CD14-positive monocyte (primary cell): Measurements from ENCODE around the gene PDE4D. TPM values are rescaled to one million over a fixed set of nuclear protein-coding genes. Genes with fewer than 3 reads are reported as not detected.

ENCODE experiments used
- DNase-seq, 3 donors: peaks; one replicate each; pipeline ENCODE4 v3.0.0-alpha.2; 2011 to 2022
- H2AFZ ChIP-seq: 2 replicates; pipeline ENCODE4 v1.6.0; 2012; ENCODE audit warnings: mild to moderate bottlenecking, low read depth, low read length, inconsistent platforms; ENCODE audit not compliant: insufficient read depth, poor library complexity, severe bottlenecking
- H3K27ac ChIP-seq, 2 donors: 1 replicate in 1 of 2; 2 replicates in 1 of 2; pipeline ENCODE4 v1.5.1; 2012 to 2013; ENCODE audit warnings: low read length in 2 of 2, control low read depth in 1 of 2, inconsistent platforms in 1 of 2, low read depth in 1 of 2, mild to moderate bottlenecking in 1 of 2
- H3K27me3 ChIP-seq, 2 donors: one replicate each; pipeline versions ENCODE4 v1.6.0 to v1.6.1; 2011 to 2013; ENCODE audit warnings: low read length in 2 of 2; ENCODE audit not compliant: control insufficient read depth in 2 of 2, insufficient read depth in 2 of 2
- H3K36me3 ChIP-seq, 2 donors: replicated peaks in 1 of 2; 1 replicate in 1 of 2; 2 replicates in 1 of 2; pipeline versions ENCODE4 v1.5.1 to v1.6.1; 2012 to 2013; ENCODE audit warnings: low read length in 2 of 2, control low read depth in 1 of 2, inconsistent platforms in 1 of 2, mild to moderate bottlenecking in 1 of 2; ENCODE audit not compliant: insufficient read depth in 2 of 2, control insufficient read depth in 1 of 2
- H3K4me1 ChIP-seq, 2 donors: 1 replicate in 1 of 2; 2 replicates in 1 of 2; pipeline versions ENCODE4 v1.5.1 to v1.6.1; 2012 to 2013; ENCODE audit warnings: low read length in 2 of 2, control low read depth in 1 of 2, inconsistent platforms in 1 of 2, mild to moderate bottlenecking in 1 of 2, moderate library complexity in 1 of 2; ENCODE audit not compliant: insufficient read depth in 2 of 2, control insufficient read depth in 1 of 2
- H3K4me2 ChIP-seq: replicated peaks from 2 replicates; pipeline ENCODE3; 2012; ENCODE audit warnings: low read length, moderate library complexity, mild to moderate bottlenecking; ENCODE audit not compliant: poor library complexity, severe bottlenecking; ENCODE audit errors: extremely low read depth
- H3K4me3 ChIP-seq, 3 experiments: fragments of 200-600 bp in 1 of 3; sonication (generic) in 1 of 3; replicated peaks in 1 of 3; 1 replicate in 2 of 3; 2 replicates in 1 of 3; pipeline ENCODE4 v1.5.1; 2011 to 2013; ENCODE audit warnings: low read length in 3 of 3, mild to moderate bottlenecking in 3 of 3, control low read depth in 2 of 3, low read depth in 2 of 3, inconsistent platforms in 1 of 3, moderate library complexity in 1 of 3
- H3K79me2 ChIP-seq: 2 replicates; pipeline ENCODE4 v1.6.0; 2012; ENCODE audit warnings: mild to moderate bottlenecking, control low read depth, inconsistent platforms, low read length, moderate library complexity; ENCODE audit not compliant: insufficient read depth
- H3K9ac ChIP-seq: 2 replicates; pipeline ENCODE4 v1.6.0; 2017; ENCODE audit warnings: low read length, mild to moderate bottlenecking; ENCODE audit not compliant: insufficient read depth, poor library complexity, severe bottlenecking
- H3K9me3 ChIP-seq, 2 donors: replicated peaks in 1 of 2; 1 replicate in 1 of 2; 2 replicates in 1 of 2; pipeline versions ENCODE4 v1.5.1 to v1.6.1; 2012 to 2013; ENCODE audit warnings: low read length in 2 of 2, control low read depth in 1 of 2; ENCODE audit not compliant: control insufficient read depth in 1 of 2, insufficient read depth in 1 of 2
- H4K20me1 ChIP-seq: 2 replicates; pipeline ENCODE4 v1.6.0; 2012; ENCODE audit warnings: mild to moderate bottlenecking, low read length, control low read depth, moderate library complexity; ENCODE audit not compliant: insufficient read depth
- H3K27ac Mint-ChIP-seq, 7 donors: one replicate each; pipeline ENCODE4 v1.8.0; 2020; ENCODE audit warnings: mild to moderate bottlenecking in 7 of 7, mixed read lengths in 7 of 7, moderate library complexity in 6 of 7, inconsistent platforms in 2 of 7
- H3K27me3 Mint-ChIP-seq, 3 donors: one replicate each; pipeline ENCODE4 v1.8.0; 2021 to 2022; ENCODE audit warnings: low read depth in 3 of 3, mild to moderate bottlenecking in 3 of 3, mixed read lengths in 3 of 3, moderate library complexity in 3 of 3, inconsistent platforms in 1 of 3
- H3K36me3 Mint-ChIP-seq, 2 donors: one replicate each; pipeline ENCODE4 v1.8.0; 2020; ENCODE audit warnings: mixed read lengths in 2 of 2, inconsistent platforms in 1 of 2, mild to moderate bottlenecking in 1 of 2
- H3K4me1 Mint-ChIP-seq: one replicate; pipeline ENCODE4 v1.8.0; 2020; ENCODE audit warnings: mild to moderate bottlenecking, mixed read lengths
- H3K4me3 Mint-ChIP-seq, 2 donors: one replicate each; pipeline ENCODE4 v1.8.0; 2020; ENCODE audit warnings: mild to moderate bottlenecking in 2 of 2, mixed read lengths in 2 of 2, moderate library complexity in 1 of 2
- H3K9me3 Mint-ChIP-seq, 7 donors: one replicate each; pipeline ENCODE4 v1.8.0; 2020 to 2022; ENCODE audit warnings: mixed read lengths in 7 of 7, mild to moderate bottlenecking in 6 of 7, moderate library complexity in 6 of 7, inconsistent platforms in 2 of 7
- CTCF ChIP-seq: fragments of 200-600 bp; IDR thresholded peaks from one replicate; pipeline ENCODE4 v1.8.0; 2022; ENCODE audit warnings: antibody characterized with exemption, mild to moderate bottlenecking
- WGBS: methylation state at CpG from one replicate; pipeline ENCODE4 v1.1.5; 2013; ENCODE audit warnings: missing lambda C conversion rate; ENCODE audit not compliant: insufficient coverage; 5-methylcytosine and 5-hydroxymethylcytosine counted together
- intact Hi-C, 2 donors: fragments of 100-400 bp; cut with micrococcal nuclease; formaldehyde crosslinking; loops; one replicate each; pipeline versions ENCODE4 v1.15.0 to v1.15.1; 2023
- polyA plus RNA-seq, 3 donors: library from polyadenylated mRNA; depleted of rRNA in 1 of 3; unstranded in 2 of 3; stranded (reverse) in 1 of 3; fragments of 300-500 nt in 2 of 3; fragments of >200 nt in 1 of 3; fragmentation: Illumina TruSeq in 2 of 3; gene quantifications; 1 replicate in 2 of 3; 2 replicates in 1 of 3; pipeline ENCODE4 v1.2.3, GENCODE V29; 2012 to 2021

The PDE4D gene
- polyA plus RNA-seq, 3 donors, result 1.9 to 3.4 (median 2.8) TPM

- Mint-ChIP-seq H3K27me3 (peaks cover 0 to 2% (median 0%) of the 10 kb centered on the region in 3 donors), H3K4me3 (no peak overlapping the region), H3K27ac (no peak overlapping the region), H3K36me3 (peaks cover 12 to 22% of the 10 kb centered on the region in 2 donors), H3K9me3 (peaks cover 0 to 4% (median 0%) of the 10 kb centered on the region in 7 donors), H3K4me1 (peaks cover 4% of the 10 kb centered on the region)
- Histone ChIP-seq H3K27ac (no peak overlapping the region), H3K4me3 (no peak overlapping the region), H3K36me3 (no peaks in the 10 kb centered on the region), H3K27me3 (no peaks in the 10 kb centered on the region), H3K79me2 (no peaks in the 10 kb centered on the region), H3K9me3 (no peaks in the 10 kb centered on the region), H3K9ac (no peak overlapping the region), H3K4me2 (no peak overlapping the region), H4K20me1 (no peaks in the 10 kb centered on the region), H3K4me1 (no peaks in the 10 kb centered on the region), H2AFZ (no peak overlapping the region)
- WGBS, result 83% methylated on average over 1 of the region's 2 CpGs
- no peak for DNase-seq
- intact Hi-C loops, result loop anchor here in 1 of 2 donors (10.0 kb wide), 1 partner anchor 1022 kb away; no protein-coding TSS in a partner anchor
- no peak for TF ChIP-seq CTCF
These were observed 20.4 kb downstream of the PDE4D start for GRCh38 chr5:59873113-59873512.

DNA sequence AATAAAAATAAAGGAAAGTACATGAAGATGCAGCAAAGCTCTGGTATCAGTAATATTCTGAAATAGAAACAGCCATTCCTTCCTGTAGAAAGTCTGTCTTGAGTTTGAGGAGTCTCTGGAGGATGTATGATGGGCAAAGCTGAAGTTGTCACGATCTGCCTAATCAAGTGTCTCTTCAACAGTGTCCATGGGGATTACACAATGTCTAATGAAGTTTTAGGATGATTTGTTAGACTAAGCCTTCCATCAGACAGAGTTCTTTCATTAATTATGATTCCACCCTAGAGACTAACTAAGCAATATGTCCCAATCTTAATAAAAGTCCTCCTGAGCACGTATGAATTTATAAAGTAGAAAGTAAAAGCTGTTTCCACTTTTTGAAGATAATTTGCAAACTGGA lies 26.9 kb downstream of the PDE4D start:
- H3K4me3 ChIP-seq, result no peak overlapping the region
- H4K20me1 ChIP-seq, result no peaks in the 10 kb centered on the region
- DNase-seq, result no peak
- no peaks in the 10 kb centered on the region for H3K27me3 ChIP-seq
- no peak overlapping the region for H3K27ac Mint-ChIP-seq
- no peak overlapping the region for H2AFZ ChIP-seq
- no peak overlapping the region for H3K4me2 ChIP-seq
- intact Hi-C loops, result no loop called here
- no peak overlapping the region for H3K9ac ChIP-seq
- no peaks in the 10 kb centered on the region for H3K9me3 Mint-ChIP-seq
- no peak overlapping the region for H3K4me3 Mint-ChIP-seq
- WGBS, result no CpG with 5 or more reads among the region's 2 CpGs
- H3K79me2 ChIP-seq, result no peaks in the 10 kb centered on the region
- H3K4me1 ChIP-seq, result no peaks in the 10 kb centered on the region
- H3K36me3 ChIP-seq, result no peaks in the 10 kb centered on the region
- peaks cover 3 to 8% of the 10 kb centered on the region in 2 donors for H3K36me3 Mint-ChIP-seq
- TF ChIP-seq CTCF, result no peak
- H3K27ac ChIP-seq, result no peak overlapping the region
- H3K9me3 ChIP-seq, result no peaks in the 10 kb centered on the region
- no peaks in the 10 kb centered on the region for H3K4me1 Mint-ChIP-seq
- peaks cover 0 to 2% (median 0%) of the 10 kb centered on the region in 3 donors for H3K27me3 Mint-ChIP-seq
